ENCODE data around the gene PSME4. TPM values are rescaled to one million over a fixed set of nuclear protein-coding genes. Genes with fewer than 3 reads are reported as not detected.

Gene PSME4
- total and polyA plus RNA-seq, 10 donors: 34.1 to 88.1 (median 58.8) TPM

DNA sequence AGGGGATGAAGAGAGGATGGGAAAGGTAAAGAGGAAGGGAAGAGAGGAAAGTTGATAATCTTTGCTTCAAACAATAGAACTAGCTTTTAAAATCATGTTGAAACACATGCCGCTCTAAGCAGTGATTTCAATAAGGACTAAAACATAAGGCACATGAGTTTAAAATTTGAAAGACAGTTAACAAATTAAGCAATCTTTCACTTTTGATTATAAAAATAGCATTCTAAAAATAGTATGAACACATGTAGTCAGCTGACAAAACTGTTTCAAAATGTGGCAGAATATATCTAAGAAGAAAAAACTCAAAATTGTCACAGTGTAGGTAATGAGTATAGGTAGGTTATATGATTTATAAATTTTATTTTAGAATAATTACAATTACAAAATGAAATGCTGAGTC, 25.3 kb downstream of the PSME4 start:
- 67 to 72% (median 69%) methylated on average over 1 of the region's 1 CpG for WGBS, 5 donors
- no peak for DNase-seq
- H3K36me3 ChIP-seq: peaks cover 0 to 47% (median 26%) of the 10 kb centered on the region in 6 donors
- peaks cover 8 to 84% (median 46%) of the 10 kb centered on the region in 6 donors for H3K4me1 ChIP-seq
- intact Hi-C loops (cut with DNase I; ENCODE audit: low total_unique reads): no loop called here
- H3K27me3 ChIP-seq (replicated peaks in 1 of 7): no peaks in the 10 kb centered on the region
- no peak for TF ChIP-seq POLR2A (IDR thresholded peaks at IDR 0.05)
- H3K9me3 ChIP-seq: no peaks in the 10 kb centered on the region
- H3K4me3 ChIP-seq: no peak overlapping the region
- H3K27ac ChIP-seq: peak overlapping the region in 6 of 8 donors; percentile 21 to 48 (median 40)

DNA sequence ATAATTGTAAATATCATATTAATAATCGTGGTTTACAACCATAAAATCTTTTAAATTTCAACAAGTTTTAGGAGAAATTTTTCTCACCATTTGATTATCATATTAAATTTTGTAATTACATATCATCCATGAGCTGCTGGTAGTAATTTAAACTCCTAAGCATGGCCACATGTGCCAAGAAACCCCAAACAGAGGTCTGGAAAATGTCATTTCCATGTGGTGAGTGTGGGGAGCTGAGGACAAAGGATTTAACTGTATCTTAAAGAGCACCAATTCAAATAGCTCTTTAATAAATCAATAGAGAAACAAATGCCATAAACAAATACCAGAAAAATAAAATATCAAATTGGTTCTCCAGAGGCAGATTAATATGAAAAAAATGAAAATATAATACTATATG, 26.3 kb downstream of the PSME4 start:
- Histone ChIP-seq H3K4me1 (peaks cover 8 to 83% (median 42%) of the 10 kb centered on the region in 6 donors), H3K36me3 (peaks cover 0 to 53% (median 28%) of the 10 kb centered on the region in 6 donors), H3K27me3 (replicated peaks in 1 of 7) (no peaks in the 10 kb centered on the region), H3K4me3 (no peak overlapping the region), H3K27ac (peak overlapping the region in 2 of 8 donors; percentile 34 to 45), H3K9me3 (no peaks in the 10 kb centered on the region)
- no peak for DNase-seq
- TF ChIP-seq POLR2AphosphoS5 (IDR thresholded peaks at IDR 0.05) (no peak), CTCF (IDR thresholded peaks at IDR 0.05 in 8 of 11, conservative IDR thresholded peaks at IDR 0.05 in 3 of 11) (no peak), POLR2A (IDR thresholded peaks at IDR 0.05) (no peak)
- 94 to 100% (median 97%) methylated on average over 1 of the region's 1 CpG for WGBS, 5 donors
- intact Hi-C loops (cut with DNase I; ENCODE audit: low total_unique reads): no loop called here

GRCh38 chr2:53942280-53942679, 28.5 kb downstream of the PSME4 start:
- WGBS, 5 donors: 88 to 98% (median 96%) methylated on average over 1 of the region's 1 CpG
- intact Hi-C loops (cut with DNase I; ENCODE audit: low total_unique reads): no loop called here
- H3K4me1 ChIP-seq: peaks cover 8 to 68% (median 38%) of the 10 kb centered on the region in 6 donors
- H3K27ac ChIP-seq: peak overlapping the region in 5 of 8 donors; percentile 23 to 53 (median 44)
- TF ChIP-seq POLR2AphosphoS5 (IDR thresholded peaks at IDR 0.05): no peak
- no peak for TF ChIP-seq POLR2A (IDR thresholded peaks at IDR 0.05)
- no peak for TF ChIP-seq CTCF (IDR thresholded peaks at IDR 0.05 in 8 of 11, conservative IDR thresholded peaks at IDR 0.05 in 3 of 11)
- H3K9me3 ChIP-seq: no peaks in the 10 kb centered on the region
- no peak overlapping the region for H3K4me3 ChIP-seq
- H3K36me3 ChIP-seq: peaks cover 0 to 60% (median 20%) of the 10 kb centered on the region in 6 donors
- no peak for DNase-seq
- H3K27me3 ChIP-seq (replicated peaks in 1 of 7): no peaks in the 10 kb centered on the region

DNA sequence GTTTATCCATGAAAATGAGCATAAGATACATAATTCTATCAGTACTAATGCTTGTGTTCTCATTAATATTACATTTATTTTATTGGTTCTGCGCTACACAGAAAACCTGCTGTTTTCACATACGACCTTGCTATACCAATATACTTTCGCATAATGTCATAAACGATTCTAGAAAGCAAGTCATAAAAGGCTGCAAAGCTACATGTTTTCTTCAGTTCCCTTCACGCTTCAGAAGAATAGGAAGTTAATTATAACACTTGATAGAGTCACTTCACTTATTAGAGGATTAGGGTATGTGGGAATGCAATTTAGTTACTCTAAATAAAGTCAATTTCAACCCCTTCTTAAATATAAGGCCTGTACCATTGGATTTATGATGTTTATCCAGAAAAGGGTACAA, 29.0 kb downstream of the PSME4 start:
- TF ChIP-seq CTCF (IDR thresholded peaks at IDR 0.05 in 8 of 11, conservative IDR thresholded peaks at IDR 0.05 in 3 of 11) (no peak), POLR2AphosphoS5 (IDR thresholded peaks at IDR 0.05) (no peak), POLR2A (IDR thresholded peaks at IDR 0.05) (no peak)
- peaks cover 8 to 63% (median 36%) of the 10 kb centered on the region in 6 donors for H3K4me1 ChIP-seq
- peak overlapping the region in 5 of 8 donors; percentile 23 to 53 (median 44) for H3K27ac ChIP-seq
- no peaks in the 10 kb centered on the region for H3K27me3 ChIP-seq (replicated peaks in 1 of 7)
- H3K9me3 ChIP-seq: no peaks in the 10 kb centered on the region
- peaks cover 0 to 60% (median 18%) of the 10 kb centered on the region in 6 donors for H3K36me3 ChIP-seq
- no peak for DNase-seq
- intact Hi-C loops (cut with DNase I; ENCODE audit: low total_unique reads): no loop called here
- WGBS, 5 donors: 71 to 84% (median 76%) methylated on average over 5 of the region's 5 CpGs
- no peak overlapping the region for H3K4me3 ChIP-seq

Measured in spleen (tissue), 11 donors.